ENCODE measurements around the gene WIPF1.

WIPF1 gene

GRCh38 chr2:174560737-174561136 lies 36.9 kb downstream of the WIPF1 start:
- H3K4me1 ChIP-seq = peaks cover 0 to 18% (median 14%) of the 10 kb centered on the region in 4 donors
- no peak overlapping the region for H3K4me3 ChIP-seq
- no peak for DNase-seq
- no peaks in the 10 kb centered on the region for H3K27me3 ChIP-seq
- no peak for TF ChIP-seq CTCF (IDR thresholded peaks at IDR 0.05)
- peak overlapping the region in 1 of 2 donors; percentile 57 for H3K27ac ChIP-seq
- intact Hi-C loops (cut with DNase I; ENCODE audit: low total_unique reads) = no loop called here
- H3K9me3 ChIP-seq = no peaks in the 10 kb centered on the region
- peaks cover 14 to 39% (median 28%) of the 10 kb centered on the region in 3 donors for H3K36me3 ChIP-seq

- Histone ChIP-seq H3K36me3 (peaks cover 5 to 17% (median 6%) of the 10 kb centered on the region in 3 donors), H3K4me3 (no peak overlapping the region), H3K27me3 (no peaks in the 10 kb centered on the region), H3K27ac (no peak overlapping the region), H3K9me3 (no peaks in the 10 kb centered on the region), H3K4me1 (peaks cover 0 to 5% (median 3%) of the 10 kb centered on the region in 4 donors)
- TF ChIP-seq CTCF (IDR thresholded peaks at IDR 0.05) = no peak
- no peak for DNase-seq
- intact Hi-C loops (cut with DNase I; ENCODE audit: low total_unique reads) = no loop called here
Observed at GRCh38 chr2:174555998-174556397, 41.6 kb downstream of the WIPF1 start.

- Histone ChIP-seq H3K9me3 (no peaks in the 10 kb centered on the region), H3K4me1 (no peaks in the 10 kb centered on the region), H3K27me3 (no peaks in the 10 kb centered on the region), H3K4me3 (no peak overlapping the region), H3K27ac (no peak overlapping the region), H3K36me3 (peaks cover 5 to 17% (median 6%) of the 10 kb centered on the region in 3 donors)
- no peak for DNase-seq
- TF ChIP-seq CTCF (IDR thresholded peaks at IDR 0.05) = no peak
- intact Hi-C loops (cut with DNase I; ENCODE audit: low total_unique reads) = no loop called here
Observed at GRCh38 chr2:174554529-174555150, 43.0 kb downstream of the WIPF1 start.

- H3K9me3 ChIP-seq = no peaks in the 10 kb centered on the region
- DNase-seq = no peak
- intact Hi-C loops (cut with DNase I; ENCODE audit: low total_unique reads) = no loop called here
- H3K4me1 ChIP-seq = no peaks in the 10 kb centered on the region
- H3K27ac ChIP-seq = no peak overlapping the region
- no peak for TF ChIP-seq CTCF (IDR thresholded peaks at IDR 0.05)
- H3K36me3 ChIP-seq = peaks cover 3 to 14% (median 5%) of the 10 kb centered on the region in 3 donors
- H3K4me3 ChIP-seq = no peak overlapping the region
- H3K27me3 ChIP-seq = no peaks in the 10 kb centered on the region
Observed at GRCh38 chr2:174553811-174554493, 43.7 kb downstream of the WIPF1 start.

GRCh38 chr2:174552880-174553279 lies 44.7 kb downstream of the WIPF1 start:
- H3K36me3 ChIP-seq = peaks cover 0 to 6% (median 0%) of the 10 kb centered on the region in 3 donors
- no peaks in the 10 kb centered on the region for H3K4me1 ChIP-seq
- H3K4me3 ChIP-seq = no peak overlapping the region
- TF ChIP-seq CTCF (IDR thresholded peaks at IDR 0.05) = no peak
- H3K27ac ChIP-seq = no peak overlapping the region
- intact Hi-C loops (cut with DNase I; ENCODE audit: low total_unique reads) = no loop called here
- no peak for DNase-seq
- H3K9me3 ChIP-seq = no peaks in the 10 kb centered on the region
- H3K27me3 ChIP-seq = no peaks in the 10 kb centered on the region
